Mesenchymal stem cell (in vitro differentiated cells and primary cell): ENCODE measurements around the gene KRT73.

Experiments
- DNase-seq: peaks from one replicate; pipeline ENCODE4 v3.0.0-alpha.2; 2013
- H2AFZ ChIP-seq: one replicate; pipeline ENCODE4 v1.6.1; 2013; ENCODE audit warnings: low read depth, mild to moderate bottlenecking, control low read depth, inconsistent platforms, low read length, moderate library complexity
- H2AK5ac ChIP-seq: 2 replicates; pipeline ENCODE4 v1.6.1; 2013; ENCODE audit warnings: low read length, moderate library complexity, mild to moderate bottlenecking, inconsistent platforms; ENCODE audit not compliant: severe bottlenecking
- H2BK120ac ChIP-seq: one replicate; pipeline ENCODE4 v1.6.1; 2013; ENCODE audit warnings: low read depth, mild to moderate bottlenecking, inconsistent platforms, low read length, moderate library complexity
- H2BK12ac ChIP-seq, 2 experiments: one replicate each; pipeline ENCODE4 v1.6.1; 2013; ENCODE audit warnings: inconsistent platforms in 2 of 2, low read length in 2 of 2, mild to moderate bottlenecking in 2 of 2, moderate library complexity in 2 of 2, control low read depth in 1 of 2
- H2BK15ac ChIP-seq: one replicate; pipeline ENCODE4 v1.6.1; 2013; ENCODE audit warnings: mild to moderate bottlenecking, low read depth, inconsistent platforms; ENCODE audit not compliant: poor library complexity, severe bottlenecking
- H2BK5ac ChIP-seq: 2 replicates; pipeline ENCODE4 v1.6.1; 2013; ENCODE audit warnings: low read depth, mild to moderate bottlenecking, low read length, control low read depth, inconsistent platforms; ENCODE audit not compliant: poor library complexity, severe bottlenecking
- H3K14ac ChIP-seq, 2 experiments: one replicate each; pipeline ENCODE4 v1.6.1; 2013; ENCODE audit warnings: inconsistent platforms in 2 of 2, low read length in 2 of 2, control low read depth in 1 of 2, mild to moderate bottlenecking in 1 of 2, moderate library complexity in 1 of 2
- H3K18ac ChIP-seq, 2 experiments: one replicate each; pipeline ENCODE4 v1.6.1; 2013; ENCODE audit warnings: inconsistent platforms in 2 of 2, low read length in 2 of 2, control low read depth in 1 of 2, low read depth in 1 of 2, mild to moderate bottlenecking in 1 of 2
- H3K23ac ChIP-seq, 2 experiments: one replicate each; pipeline ENCODE4 v1.6.1; 2013; ENCODE audit warnings: inconsistent platforms in 2 of 2, low read length in 2 of 2, mild to moderate bottlenecking in 2 of 2, moderate library complexity in 2 of 2, control low read depth in 1 of 2
- H3K27ac ChIP-seq: 2 replicates; pipeline ENCODE4 v1.5.1; 2013; ENCODE audit warnings: mild to moderate bottlenecking, moderate library complexity, low read length, control low read depth, inconsistent platforms; ENCODE audit not compliant: poor library complexity, severe bottlenecking
- H3K27me3 ChIP-seq, 2 experiments: 2 replicates each; pipeline versions ENCODE4 v1.6.1 to v1.7.0; 2013; ENCODE audit warnings: low read length in 2 of 2, mild to moderate bottlenecking in 2 of 2, moderate library complexity in 2 of 2, control low read depth in 1 of 2, inconsistent platforms in 1 of 2; ENCODE audit not compliant: control insufficient read depth in 1 of 2, insufficient read depth in 1 of 2
- H3K36me3 ChIP-seq, 2 experiments: 2 replicates each; pipeline versions ENCODE4 v1.6.1 to v1.7.0; 2013; ENCODE audit warnings: low read length in 2 of 2, control low read depth in 1 of 2, inconsistent platforms in 1 of 2, low read depth in 1 of 2, mild to moderate bottlenecking in 1 of 2; ENCODE audit not compliant: insufficient read depth in 2 of 2, control insufficient read depth in 1 of 2
- H3K4ac ChIP-seq, 2 experiments: one replicate each; pipeline ENCODE4 v1.6.1; 2013; ENCODE audit warnings: inconsistent platforms in 2 of 2, low read length in 2 of 2, mild to moderate bottlenecking in 2 of 2, moderate library complexity in 2 of 2, control low read depth in 1 of 2, low read depth in 1 of 2
- H3K4me1 ChIP-seq: 2 replicates; pipeline ENCODE4 v1.6.1; 2013; ENCODE audit warnings: low read depth, low read length, control low read depth; ENCODE audit not compliant: control insufficient read depth, insufficient read depth
- H3K4me2 ChIP-seq: 2 replicates; pipeline ENCODE4 v1.6.1; 2013; ENCODE audit warnings: low read length, mild to moderate bottlenecking, inconsistent platforms; ENCODE audit not compliant: poor library complexity, severe bottlenecking
- H3K4me3 ChIP-seq, 2 experiments: 2 replicates each; pipeline versions ENCODE4 v1.5.1 to v1.7.0; 2013; ENCODE audit warnings: low read length in 2 of 2, mild to moderate bottlenecking in 2 of 2, control low read depth in 1 of 2, low read depth in 1 of 2; ENCODE audit not compliant: insufficient read depth in 1 of 2
- H3K79me1 ChIP-seq: replicated peaks from 2 replicates; pipeline ENCODE4 v1.6.1; 2013; ENCODE audit warnings: mild to moderate bottlenecking, control low read depth, low read length, inconsistent platforms; ENCODE audit not compliant: poor library complexity, severe bottlenecking
- H3K9ac ChIP-seq: 2 replicates; pipeline ENCODE4 v1.7.0; 2013; ENCODE audit warnings: mild to moderate bottlenecking, low read length, moderate library complexity
- H3K9me3 ChIP-seq: 2 replicates; pipeline ENCODE4 v1.7.0; 2013; ENCODE audit warnings: mild to moderate bottlenecking, low read length; ENCODE audit not compliant: control insufficient read depth
- H4K8ac ChIP-seq: one replicate; pipeline ENCODE4 v1.6.1; 2013; ENCODE audit warnings: inconsistent platforms, mild to moderate bottlenecking, low read length, moderate library complexity
- H4K91ac ChIP-seq: one replicate; pipeline ENCODE4 v1.6.1; 2013; ENCODE audit warnings: mild to moderate bottlenecking, low read length, inconsistent platforms
- WGBS: methylation state at CpG from one replicate; pipeline ENCODE4 v1.1.7; 2013; ENCODE audit warnings: mixed read lengths; 5-methylcytosine and 5-hydroxymethylcytosine counted together

The KRT73 gene

DNA sequence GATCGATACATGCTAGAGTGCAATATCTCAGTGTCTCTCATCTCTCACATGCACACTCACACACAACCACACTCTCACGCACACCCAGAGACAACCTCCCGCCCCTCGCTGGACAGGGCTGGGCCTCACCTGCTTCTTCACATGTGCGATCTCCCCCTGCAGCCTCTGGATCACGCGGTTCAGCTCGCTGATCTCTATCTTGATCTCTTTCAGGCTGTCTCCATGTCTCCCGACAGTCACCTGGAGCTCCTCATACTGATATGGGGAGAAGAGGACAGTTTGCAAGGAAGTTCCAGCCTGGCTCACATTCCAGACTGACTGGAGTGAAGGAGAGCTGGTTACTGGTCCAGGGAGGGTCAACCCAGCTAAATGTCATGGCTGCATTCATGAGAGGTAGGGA is 29.2 kb upstream of the KRT73 start:
- H3K14ac ChIP-seq = no peak overlapping the region
- H2AK5ac ChIP-seq = no peak overlapping the region
- no peaks in the 10 kb centered on the region for H3K79me1 ChIP-seq
- H3K4me1 ChIP-seq = no peaks in the 10 kb centered on the region
- no peak overlapping the region for H2BK15ac ChIP-seq
- no peak overlapping the region for H2BK5ac ChIP-seq
- H3K9me3 ChIP-seq = no peaks in the 10 kb centered on the region
- H2AFZ ChIP-seq = no peak overlapping the region
- no peak overlapping the region for H4K8ac ChIP-seq
- H4K91ac ChIP-seq = no peak overlapping the region
- 87% methylated on average over 9 of the region's 9 CpGs for WGBS
- no peak overlapping the region for H2BK120ac ChIP-seq
- no peak overlapping the region for H3K23ac ChIP-seq
- H3K27me3 ChIP-seq = peaks cover 14 to 80% of the 10 kb centered on the region in 2 experiments
- no peak overlapping the region for H2BK12ac ChIP-seq
- no peak overlapping the region for H3K18ac ChIP-seq
- H3K4me2 ChIP-seq = no peak overlapping the region
- no peak for DNase-seq
- no peaks in the 10 kb centered on the region for H3K36me3 ChIP-seq
- H3K27ac ChIP-seq = no peak overlapping the region
- no peak overlapping the region for H3K4me3 ChIP-seq
- H3K4ac ChIP-seq = no peak overlapping the region
- no peak overlapping the region for H3K9ac ChIP-seq

- peaks cover 17 to 84% of the 10 kb centered on the region in 2 experiments for H3K27me3 ChIP-seq
- no peak overlapping the region for H3K27ac ChIP-seq
- H4K8ac ChIP-seq = no peak overlapping the region
- H3K4me1 ChIP-seq = no peaks in the 10 kb centered on the region
- no peaks in the 10 kb centered on the region for H3K9me3 ChIP-seq
- DNase-seq = no peak
- H2BK12ac ChIP-seq = no peak overlapping the region
- no peak overlapping the region for H3K4me2 ChIP-seq
- no peak overlapping the region for H3K4me3 ChIP-seq
- no peak overlapping the region for H3K9ac ChIP-seq
- H3K14ac ChIP-seq = no peak overlapping the region
- no peak overlapping the region for H3K18ac ChIP-seq
- no peak overlapping the region for H2BK120ac ChIP-seq
- H3K4ac ChIP-seq = no peak overlapping the region
- no peak overlapping the region for H2AK5ac ChIP-seq
- H3K79me1 ChIP-seq = no peaks in the 10 kb centered on the region
- H2AFZ ChIP-seq = no peak overlapping the region
- WGBS = 82% methylated on average over 12 of the region's 12 CpGs
- H2BK15ac ChIP-seq = no peak overlapping the region
- no peak overlapping the region for H2BK5ac ChIP-seq
- H3K36me3 ChIP-seq = no peaks in the 10 kb centered on the region
- H3K23ac ChIP-seq = no peak overlapping the region
- H4K91ac ChIP-seq = no peak overlapping the region
Observed at GRCh38 chr12:52646613-52647012, 28.3 kb upstream of the KRT73 start.

- H3K23ac ChIP-seq = no peak overlapping the region
- 60% methylated on average over 4 of the region's 4 CpGs for WGBS
- H2BK120ac ChIP-seq = no peak overlapping the region
- no peak overlapping the region for H3K4me2 ChIP-seq
- no peak overlapping the region for H4K91ac ChIP-seq
- H2AFZ ChIP-seq = no peak overlapping the region
- no peaks in the 10 kb centered on the region for H3K4me1 ChIP-seq
- no peak overlapping the region for H3K4me3 ChIP-seq
- no peaks in the 10 kb centered on the region for H3K9me3 ChIP-seq
- H2BK5ac ChIP-seq = no peak overlapping the region
- H3K79me1 ChIP-seq = no peaks in the 10 kb centered on the region
- peaks cover 22 to 90% of the 10 kb centered on the region in 2 experiments for H3K27me3 ChIP-seq
- DNase-seq = no peak
- H3K36me3 ChIP-seq = no peaks in the 10 kb centered on the region
- no peak overlapping the region for H3K4ac ChIP-seq
- no peak overlapping the region for H3K14ac ChIP-seq
- no peak overlapping the region for H4K8ac ChIP-seq
- no peak overlapping the region for H2AK5ac ChIP-seq
- no peak overlapping the region for H2BK12ac ChIP-seq
- no peak overlapping the region for H3K9ac ChIP-seq
- no peak overlapping the region for H3K18ac ChIP-seq
- H3K27ac ChIP-seq = no peak overlapping the region
- no peak overlapping the region for H2BK15ac ChIP-seq
Observed at GRCh38 chr12:52645982-52646381, 27.6 kb upstream of the KRT73 start.

DNA sequence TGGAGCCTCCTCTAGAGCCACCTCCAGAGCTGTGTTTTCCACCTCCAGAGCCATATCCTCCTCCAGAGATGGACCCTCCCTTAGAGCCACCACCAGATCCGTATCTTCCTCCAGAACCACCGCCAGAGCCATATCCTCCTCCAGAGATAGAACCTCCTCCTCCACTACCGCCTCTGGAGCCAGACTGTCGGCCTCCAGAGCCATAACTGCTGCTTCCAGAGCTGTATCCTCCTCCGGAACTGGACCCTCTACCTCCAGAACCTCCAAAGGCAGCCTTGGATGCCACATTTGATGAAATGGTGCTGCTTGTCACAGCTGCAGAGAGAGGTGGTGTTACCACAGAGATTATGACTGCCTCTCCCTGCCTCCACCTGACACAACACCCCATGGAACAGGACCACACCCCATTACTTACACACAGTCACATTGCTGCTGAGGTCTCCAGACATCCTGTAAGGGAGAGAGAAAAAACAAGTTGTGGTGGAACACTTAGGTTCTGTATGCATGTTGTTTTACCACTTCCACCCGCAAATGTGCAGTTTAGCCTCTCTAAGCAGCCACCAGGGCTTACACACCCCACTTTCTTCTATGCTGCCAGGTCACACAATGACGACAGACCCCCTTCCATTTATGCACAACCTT is 26.9 kb upstream of the KRT73 start:
- Histone ChIP-seq H3K4me2 (no peak overlapping the region), H2BK120ac (no peak overlapping the region), H3K9ac (no peak overlapping the region), H3K18ac (no peak overlapping the region), H3K4me1 (no peaks in the 10 kb centered on the region), H4K8ac (no peak overlapping the region), H4K91ac (no peak overlapping the region), H3K4me3 (no peak overlapping the region), H2BK15ac (no peak overlapping the region), H3K27me3 (peaks cover 22 to 90% of the 10 kb centered on the region in 2 experiments), H2AFZ (no peak overlapping the region), H3K9me3 (no peaks in the 10 kb centered on the region), H2BK5ac (no peak overlapping the region), H3K79me1 (no peaks in the 10 kb centered on the region), H2BK12ac (no peak overlapping the region), H3K36me3 (no peaks in the 10 kb centered on the region), H2AK5ac (no peak overlapping the region), H3K4ac (no peak overlapping the region), H3K14ac (no peak overlapping the region), H3K23ac (no peak overlapping the region), H3K27ac (no peak overlapping the region)
- 54% methylated on average over 7 of the region's 7 CpGs for WGBS
- DNase-seq = no peak
